ENCODE data around the gene SPA17.

- no peak for TF ChIP-seq TAF1 (IDR thresholded peaks at IDR 0.05; ENCODE audit: borderline replicate concordance, insufficient read depth, low read length)
- no peak for TF ChIP-seq SIN3A (IDR thresholded peaks at IDR 0.05; ENCODE audit: borderline replicate concordance, insufficient read depth, low read length)
- no peak for TF ChIP-seq POLR2AphosphoS5 (IDR thresholded peaks at IDR 0.05; ENCODE audit: low read depth, low read length)
- TF ChIP-seq REST (IDR thresholded peaks at IDR 0.05; ENCODE audit: insufficient read depth in 1 of 2, low read depth in 2 of 2, low read length in 2 of 2) = no peak
These were observed 43.7 kb upstream of the SPA17 start for GRCh38 chr11:124629961-124630360.

All from PFSK-1 (cell line).